DMS79 treated with DMSO at 0.1 percent for 48 hours (cell line): Measurements from ENCODE around the gene TNKS2.
"Not testable (repeated sequence)": the region's sequence is repeated elsewhere in the genome, so short reads cannot be mapped to it uniquely, and the experiment has no call there.

ENCODE experiments used
- DNase-seq: peaks from one replicate; lab custom pipeline; 2025; lab: John Stamatoyannopoulos, UW

TNKS2 gene

DNA sequence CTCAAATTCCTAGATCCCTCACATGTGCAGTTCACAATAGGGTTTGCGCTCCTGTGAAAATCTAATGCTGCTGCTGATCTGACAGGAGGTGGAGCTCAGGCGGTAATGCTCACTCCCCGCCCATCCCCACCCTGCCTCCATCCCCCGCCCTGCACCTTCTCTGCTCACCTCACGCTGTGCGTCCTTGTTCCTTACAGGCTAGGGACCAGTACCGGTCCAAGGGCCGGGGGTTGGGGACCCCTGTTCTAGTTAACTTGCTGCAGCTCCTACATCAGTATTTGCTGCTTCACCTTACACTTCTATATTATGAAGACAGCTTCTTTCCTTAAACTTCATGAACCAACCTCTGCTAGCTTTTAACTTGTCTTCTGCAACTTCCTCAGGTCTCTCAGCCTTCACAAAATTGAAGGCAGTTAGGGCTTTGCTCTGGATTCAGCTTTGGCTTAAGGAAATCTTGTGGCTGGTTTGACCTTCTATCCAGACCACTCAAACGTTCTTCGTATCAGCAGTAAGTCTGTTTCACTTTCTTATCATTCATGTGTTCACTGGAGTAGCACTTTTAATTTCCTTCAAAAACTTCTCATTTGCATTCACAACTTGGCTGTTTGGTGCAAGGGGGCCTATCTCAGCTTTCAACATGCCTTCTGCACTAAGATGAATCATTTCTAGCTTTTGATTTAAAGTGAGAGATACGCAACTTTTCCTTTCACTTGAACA is 1.7 kb upstream of the TNKS2 start:
- no peak for DNase-seq

DNA sequence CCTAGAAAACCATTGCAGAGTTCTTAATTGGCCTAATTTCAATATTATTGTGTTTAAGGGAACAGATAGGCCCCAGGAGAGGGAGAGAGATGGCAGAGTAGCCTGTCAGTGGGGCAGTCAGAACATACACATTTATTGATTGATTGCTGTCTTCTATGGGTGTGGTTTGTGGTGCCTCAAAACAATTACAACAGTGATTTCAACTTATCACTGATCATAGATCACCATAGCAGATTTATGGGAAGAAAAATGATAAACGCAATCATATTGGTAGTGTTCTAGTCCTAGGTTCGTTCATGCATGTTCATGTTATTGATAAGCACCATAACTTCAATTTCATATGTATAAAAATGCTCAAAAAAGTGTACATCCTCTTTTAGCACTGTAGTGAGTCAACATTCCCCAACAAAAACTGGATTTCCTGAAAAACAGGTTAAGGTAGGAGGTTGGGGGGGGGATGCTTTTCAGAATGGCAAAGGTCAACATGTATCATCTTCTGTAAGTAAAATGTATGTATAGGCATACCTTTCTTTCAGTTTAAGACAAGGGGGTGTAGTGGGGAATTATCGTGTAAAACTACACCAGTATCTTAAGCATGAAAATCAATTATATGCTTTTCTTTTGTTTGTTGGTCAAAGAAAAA is 1.1 kb upstream of the TNKS2 start:
- DNase-seq = no peak

DNA sequence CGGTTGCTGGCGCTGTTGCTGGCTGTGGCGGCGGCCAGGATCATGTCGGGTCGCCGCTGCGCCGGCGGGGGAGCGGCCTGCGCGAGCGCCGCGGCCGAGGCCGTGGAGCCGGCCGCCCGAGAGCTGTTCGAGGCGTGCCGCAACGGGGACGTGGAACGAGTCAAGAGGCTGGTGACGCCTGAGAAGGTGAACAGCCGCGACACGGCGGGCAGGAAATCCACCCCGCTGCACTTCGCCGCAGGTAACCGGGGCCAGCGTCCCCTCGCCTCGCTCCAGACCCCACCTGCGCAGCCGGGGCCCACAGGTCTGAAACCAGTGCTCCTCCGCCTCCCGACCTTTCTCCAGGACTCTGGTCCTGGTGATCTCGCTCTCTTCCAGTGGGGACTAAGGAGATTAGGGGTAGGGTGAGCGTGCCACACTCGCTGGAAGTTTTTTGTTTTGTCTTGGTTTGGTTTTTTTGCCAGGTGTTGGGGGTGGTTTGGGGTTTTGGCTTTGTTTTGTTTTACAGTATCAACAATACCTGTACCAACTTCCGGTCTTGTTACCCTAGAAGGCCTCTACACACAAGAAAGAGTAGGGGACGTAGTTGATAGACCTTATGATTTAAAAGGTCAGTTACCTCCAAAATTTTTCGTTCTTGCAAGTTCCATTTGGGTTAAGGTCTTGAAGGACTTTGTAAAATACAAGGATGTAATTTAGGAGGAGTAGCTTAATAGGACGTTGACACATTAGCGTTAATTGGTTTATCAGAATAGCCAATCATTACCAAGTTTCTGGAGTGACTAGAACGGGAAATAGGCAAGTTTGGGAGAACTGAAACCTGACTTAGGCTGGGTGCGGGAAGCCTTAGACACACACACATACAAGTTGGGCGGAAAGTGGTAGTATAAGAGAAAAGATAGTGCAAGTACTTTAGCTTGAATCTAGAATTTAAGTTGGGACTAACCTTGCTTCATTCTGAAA is 704 bp downstream of the TNKS2 start:
- peak; percentile 24 for DNase-seq

DNA sequence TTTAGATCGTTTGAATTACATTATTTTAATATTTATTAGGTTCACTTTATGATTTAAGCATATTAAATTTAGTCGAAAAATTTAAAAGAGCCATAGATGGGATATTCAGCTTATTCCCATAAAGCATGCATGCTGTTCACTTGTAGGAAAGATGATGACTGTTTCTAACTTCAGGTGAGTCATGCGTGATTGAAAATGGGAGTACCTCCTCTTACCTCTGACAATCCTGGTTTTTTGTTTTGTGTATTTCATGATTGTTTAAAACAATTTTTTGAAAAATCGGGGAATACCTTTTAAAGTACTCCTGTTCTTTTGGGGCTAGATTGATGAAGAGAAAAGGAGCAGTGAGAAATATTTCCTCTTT is 1.4 kb downstream of the TNKS2 start:
- DNase-seq = peak; percentile 8

DNA sequence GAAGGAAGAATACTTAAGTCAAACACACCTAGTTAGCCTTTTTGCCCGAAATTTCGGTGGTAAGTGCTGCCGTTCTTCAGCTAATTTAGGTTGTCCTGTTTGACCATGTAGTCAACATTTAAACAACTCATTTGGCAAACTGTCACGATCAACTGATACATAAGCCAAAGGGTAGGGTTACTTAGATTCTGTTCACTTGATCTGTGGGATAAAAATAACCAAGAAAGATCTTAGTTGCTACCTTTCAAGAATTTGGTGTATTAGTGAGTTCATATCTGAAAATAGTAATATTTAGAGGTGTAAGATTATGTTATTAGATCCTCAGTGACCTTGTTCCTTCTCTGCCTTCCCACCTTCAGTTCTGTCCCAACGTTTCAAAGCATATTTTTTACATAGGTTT is 2.0 kb downstream of the TNKS2 start:
- DNase-seq = no peak

DNA sequence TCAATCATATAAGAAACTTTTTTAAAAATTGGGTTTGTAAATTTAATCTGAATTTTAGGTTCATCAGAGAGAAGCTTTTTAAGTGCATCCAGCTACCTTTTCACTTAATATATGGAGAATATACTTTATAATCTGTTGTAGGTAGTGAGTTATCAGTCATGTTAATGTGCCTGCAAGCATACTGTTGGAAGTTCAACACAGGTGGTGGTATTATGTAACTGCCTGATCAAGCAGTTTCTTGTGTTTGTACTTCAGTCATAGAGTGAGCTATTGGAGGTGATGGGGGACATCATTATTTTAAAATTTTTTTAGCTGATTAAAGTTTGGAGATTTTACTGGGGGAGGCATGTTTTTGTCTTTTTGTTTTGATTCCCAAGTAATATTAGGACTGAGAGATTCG is 2.5 kb downstream of the TNKS2 start:
- no peak for DNase-seq

DNA sequence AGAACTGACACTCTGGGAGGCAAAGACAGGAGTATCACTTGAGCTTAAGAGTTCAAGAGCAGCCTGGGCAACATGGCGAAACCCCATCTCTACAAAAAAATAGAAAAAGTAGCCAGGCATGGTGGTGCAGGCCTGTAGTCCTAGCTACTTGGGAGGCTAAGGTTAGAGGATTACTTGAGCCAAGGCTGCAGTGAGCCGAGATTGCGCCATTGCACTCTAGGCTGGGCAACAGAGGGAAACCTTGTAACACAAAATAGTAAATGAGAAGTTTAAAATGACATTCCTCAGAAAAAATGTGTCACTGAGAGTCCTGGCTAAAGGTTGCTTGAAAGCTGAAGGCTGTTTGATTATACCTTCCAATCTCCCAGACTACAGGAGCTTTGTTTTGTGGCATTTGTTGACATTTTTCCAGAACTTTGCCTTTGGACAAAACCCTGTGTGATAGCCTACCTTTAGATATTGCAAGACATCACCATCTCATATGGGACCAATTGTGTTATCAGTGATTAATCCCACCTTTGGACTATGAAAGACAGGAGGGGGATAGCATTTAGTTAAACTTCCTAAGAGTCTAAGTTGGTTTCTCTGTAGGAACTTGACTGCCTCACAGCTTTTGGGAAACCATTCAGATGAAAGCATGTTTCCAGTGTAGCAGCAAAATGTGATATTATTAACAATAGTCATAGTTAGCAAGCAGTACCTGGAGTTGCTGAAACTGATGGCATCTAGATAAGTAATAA is 5.3 kb downstream of the TNKS2 start:
- no peak for DNase-seq

DNA sequence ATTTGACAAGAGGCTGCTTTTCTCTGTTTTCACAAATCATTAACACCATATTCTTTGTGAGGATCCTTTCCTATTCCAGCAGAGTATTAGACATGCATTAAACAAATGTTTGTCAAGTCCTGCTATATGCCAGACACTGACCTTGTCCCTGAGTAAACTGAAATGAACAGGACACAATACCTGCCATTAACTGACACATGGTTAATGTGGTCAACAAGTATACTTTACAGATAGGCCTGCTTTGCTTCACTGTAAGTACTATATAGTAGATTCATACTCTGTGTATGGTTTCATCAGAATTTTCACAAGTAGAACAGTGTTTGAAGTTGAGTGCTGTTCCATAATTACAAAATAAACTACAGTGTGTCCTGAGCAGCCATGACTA is 5.9 kb downstream of the TNKS2 start:
- no peak for DNase-seq

DNA sequence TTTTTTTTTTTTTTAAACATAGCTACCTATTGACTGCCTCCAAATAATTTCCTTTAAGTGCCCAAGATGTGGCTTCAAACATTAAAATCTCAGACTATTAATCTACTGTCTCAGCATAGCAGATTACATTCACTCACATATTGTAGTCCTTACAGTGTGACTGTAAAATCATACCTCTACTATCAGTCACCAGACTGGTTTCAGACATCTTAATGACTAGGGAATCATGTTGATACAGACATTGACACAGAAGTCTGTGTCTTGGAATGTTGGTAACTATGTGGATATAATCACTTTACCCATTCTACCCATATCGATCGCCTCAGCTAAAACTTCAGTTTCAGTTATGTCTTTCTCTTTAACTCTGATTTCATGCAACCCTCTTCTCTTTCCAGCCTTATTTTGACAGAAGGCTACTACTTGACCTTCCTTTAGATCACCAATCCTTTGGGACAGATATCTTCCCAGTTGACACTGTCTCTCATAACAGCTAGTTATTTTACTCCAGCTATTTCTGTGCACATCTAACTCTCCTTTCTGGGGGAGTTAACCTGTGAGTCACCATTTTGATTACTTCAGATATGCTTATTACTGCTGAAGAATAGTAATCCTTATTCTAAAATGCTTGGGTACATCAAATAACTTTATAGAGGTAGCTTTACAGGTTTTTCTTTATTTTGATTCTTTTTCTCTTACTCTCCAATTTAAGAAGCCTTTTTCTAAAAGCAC is 7.0 kb downstream of the TNKS2 start:
- DNase-seq = no peak

DNA sequence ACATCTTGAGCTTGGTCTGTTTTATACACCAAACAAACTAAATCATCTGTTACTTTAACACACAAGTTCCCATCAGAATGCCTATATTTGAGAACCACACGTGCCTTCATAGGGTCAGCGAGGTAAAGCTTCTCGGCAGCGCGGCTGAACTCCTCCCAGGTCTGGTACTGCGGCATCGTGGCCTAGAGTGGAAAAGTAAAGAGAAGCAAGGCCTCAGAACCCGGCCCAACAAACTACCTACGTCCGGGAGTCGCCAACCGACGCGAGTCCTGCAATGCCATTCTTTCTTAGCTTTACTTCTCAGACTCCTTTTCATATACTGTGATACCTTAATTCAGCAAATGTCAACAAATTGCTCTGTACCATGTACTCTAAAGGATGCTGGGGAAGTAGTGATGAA is 9.0 kb downstream of the TNKS2 start:
- not testable (repeated sequence) for DNase-seq

DNA sequence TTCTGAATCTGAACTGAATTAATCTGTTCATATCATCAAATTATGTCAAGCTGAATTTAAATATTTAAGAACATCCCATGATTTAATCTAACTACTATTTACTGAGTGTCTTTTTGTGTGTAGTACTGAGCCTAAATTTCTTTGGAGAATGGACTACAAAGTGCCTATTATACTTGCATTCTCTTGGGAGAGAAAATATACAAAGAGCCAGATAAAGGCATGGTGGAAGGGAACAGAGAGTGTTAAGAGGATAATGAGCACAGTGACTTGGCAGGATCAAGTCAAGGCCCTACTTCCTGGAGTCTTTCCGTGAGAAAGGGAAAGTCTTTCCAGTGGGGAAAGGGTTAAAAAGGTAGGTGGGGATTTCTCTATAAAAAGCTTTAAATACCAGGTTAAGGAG is 15.0 kb downstream of the TNKS2 start:
- no peak for DNase-seq

DNA sequence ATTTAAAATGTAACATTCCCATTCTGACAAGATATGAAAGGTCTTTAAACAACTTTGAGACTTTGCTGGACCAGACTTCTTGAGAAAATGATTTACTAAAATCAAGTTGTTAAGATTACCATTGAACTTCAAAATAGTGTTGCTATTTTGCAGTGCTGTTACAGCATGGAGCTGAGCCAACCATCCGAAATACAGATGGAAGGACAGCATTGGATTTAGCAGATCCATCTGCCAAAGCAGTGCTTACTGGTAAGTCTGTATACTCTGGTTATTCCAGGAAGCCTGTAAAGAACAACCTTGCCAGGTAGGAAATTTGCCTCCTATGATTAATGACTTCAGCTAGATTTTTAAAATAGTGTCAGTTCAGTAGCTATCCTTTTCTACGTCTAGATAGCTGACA is 18.8 kb downstream of the TNKS2 start:
- DNase-seq = no peak

DNA sequence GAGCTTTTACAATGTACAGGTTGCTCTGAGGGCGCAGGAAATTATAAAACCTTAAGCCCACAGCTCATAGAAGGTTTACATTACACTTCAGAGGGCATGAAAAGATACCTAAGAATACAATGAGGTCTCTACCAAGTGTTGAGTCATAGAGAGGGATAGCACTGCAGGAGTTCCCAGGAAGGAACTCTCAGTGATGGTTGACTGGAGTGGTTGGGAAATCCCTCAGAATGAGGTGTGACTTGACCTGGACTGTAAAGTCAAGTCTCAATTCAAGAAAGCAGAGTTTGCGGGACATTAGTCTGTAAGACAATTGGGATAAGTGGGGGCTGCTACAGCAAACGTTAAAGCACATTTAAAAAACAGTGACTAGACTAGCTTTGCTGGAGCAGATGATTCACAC is 21.9 kb downstream of the TNKS2 start:
- DNase-seq = no peak

DNA sequence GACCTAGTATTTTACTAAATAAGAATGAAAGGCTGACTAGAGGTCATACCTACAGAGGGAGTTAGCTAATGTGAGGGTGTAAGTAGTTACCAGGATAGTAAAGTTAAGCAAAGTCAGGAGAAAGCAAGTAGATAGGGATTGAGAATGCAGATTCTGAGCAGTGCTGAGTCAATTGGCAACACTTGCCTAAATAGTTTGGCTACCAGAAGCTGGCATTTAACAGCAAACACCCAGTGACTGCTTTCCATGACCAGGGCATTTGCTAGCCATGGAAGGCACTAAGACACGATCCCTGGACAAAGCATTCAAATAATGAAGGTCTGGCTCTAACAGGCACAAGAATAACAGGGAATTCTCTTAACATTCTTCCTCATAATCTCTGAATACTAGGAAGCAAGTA is 25.9 kb downstream of the TNKS2 start:
- no peak for DNase-seq

DNA sequence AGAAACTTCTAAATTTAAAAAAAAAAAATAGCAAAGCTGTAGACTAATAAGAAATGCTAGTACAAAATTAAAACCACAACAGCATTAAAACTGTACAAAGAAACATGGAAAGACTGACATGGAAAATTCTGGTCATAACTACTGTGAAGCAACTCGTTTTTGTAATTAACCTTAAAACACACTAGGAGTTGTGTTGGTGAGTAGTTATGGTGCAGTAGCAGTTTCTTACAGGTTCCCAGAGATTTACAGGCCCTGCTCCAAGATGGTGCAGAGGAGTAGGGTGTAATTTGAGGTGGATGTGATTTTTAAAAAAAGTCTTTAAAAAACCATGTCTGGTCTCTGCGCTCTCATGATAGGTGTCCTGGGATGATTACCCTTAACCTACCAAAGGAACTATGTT is 31.0 kb downstream of the TNKS2 start:
- no peak for DNase-seq

DNA sequence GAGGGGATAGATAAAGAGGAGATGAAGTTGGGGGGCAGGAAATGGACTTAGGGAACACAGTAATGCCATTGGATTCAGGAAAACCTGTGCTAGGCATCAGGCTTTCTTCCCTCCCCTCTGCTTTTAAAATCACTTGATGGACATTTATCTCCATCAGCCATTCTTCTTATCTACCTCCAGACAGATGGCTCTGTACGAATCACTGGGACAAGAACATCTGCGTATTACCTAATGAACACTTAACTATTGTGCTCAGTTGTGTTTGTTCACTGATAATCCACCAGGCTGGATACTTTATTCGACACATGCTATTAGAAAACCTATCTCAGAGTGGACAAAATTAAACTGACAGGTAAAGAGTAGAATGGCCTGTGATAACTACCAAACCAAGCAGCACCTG is 40.0 kb downstream of the TNKS2 start:
- DNase-seq = no peak

DNA sequence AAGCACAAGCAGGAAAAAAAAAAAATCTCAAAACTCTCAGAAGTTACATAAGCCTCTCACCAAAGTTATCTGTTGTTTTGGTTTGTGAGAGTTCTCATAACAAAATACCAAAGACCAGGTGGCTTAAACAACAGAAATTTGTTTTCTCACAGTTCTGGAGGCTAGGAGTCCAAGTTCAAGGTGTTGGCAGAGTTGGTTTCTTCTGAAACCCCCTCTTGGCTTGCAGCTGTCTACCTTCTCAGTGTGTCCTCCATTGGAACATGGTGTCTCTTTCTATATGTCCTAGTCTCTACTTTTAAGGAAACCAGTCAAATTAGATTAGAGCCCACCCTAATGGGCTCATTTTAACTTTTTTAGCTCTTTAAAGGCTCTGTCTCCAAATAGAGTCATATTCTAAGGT is 44.9 kb downstream of the TNKS2 start:
- DNase-seq = no peak

DNA sequence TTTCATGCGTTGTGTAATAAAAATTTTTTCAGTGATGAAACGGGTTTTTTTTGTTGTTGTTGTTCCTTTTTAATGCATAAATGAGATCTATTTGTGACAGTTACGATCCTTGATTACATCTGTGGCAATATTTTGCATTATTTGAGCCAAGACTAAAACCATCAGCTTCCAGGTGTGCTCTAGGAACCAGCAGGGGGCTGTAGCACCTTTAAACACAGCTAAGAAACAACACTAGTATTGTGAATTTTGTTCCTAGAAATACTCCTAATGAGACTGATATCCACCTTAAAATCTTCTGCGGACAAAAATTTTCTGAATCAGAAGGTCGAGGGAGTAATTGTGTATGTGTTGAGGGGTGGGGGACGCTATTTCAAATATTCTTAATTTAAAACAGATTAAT is 58.4 kb downstream of the TNKS2 start:
- DNase-seq = no peak

DNA sequence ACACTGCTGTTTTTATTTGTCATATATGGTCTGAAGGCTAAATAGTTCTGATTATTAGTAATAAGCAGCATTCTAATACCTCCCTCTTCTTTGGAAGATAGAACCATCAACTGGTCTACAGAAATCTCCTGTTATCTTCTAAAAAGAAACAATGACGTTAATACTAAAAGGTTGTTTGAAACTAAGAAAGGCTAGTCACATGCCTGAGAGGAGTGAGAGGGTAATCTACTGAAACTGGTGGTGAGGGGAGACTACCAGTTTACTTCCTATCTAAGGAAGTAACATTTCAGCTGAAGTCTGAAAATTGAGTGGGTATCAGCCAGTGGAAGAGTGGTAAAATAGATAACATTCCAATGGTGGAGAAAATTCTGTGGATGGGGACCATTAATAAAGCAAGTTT is 62.7 kb downstream of the TNKS2 start:
- no peak for DNase-seq

DNA sequence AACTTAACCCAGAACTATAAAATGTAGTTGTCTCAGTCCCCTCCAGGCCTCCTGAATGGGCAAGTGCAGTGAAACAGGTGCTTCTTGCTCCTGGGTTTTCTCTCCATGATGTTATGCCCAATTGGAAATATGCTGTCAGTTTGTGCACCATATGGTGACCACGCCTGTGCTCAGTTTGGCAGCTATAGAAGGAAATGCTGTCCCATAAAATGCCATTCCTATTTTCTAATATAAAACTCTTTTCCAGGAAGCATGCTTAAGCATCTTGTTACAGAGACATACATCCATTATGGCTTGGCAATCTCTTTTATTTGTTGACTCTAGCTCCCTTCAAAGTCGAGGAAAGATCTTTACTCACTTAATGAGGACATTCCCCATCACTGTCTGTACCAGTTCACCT is 65.9 kb downstream of the TNKS2 start:
- DNase-seq = no peak

DNA sequence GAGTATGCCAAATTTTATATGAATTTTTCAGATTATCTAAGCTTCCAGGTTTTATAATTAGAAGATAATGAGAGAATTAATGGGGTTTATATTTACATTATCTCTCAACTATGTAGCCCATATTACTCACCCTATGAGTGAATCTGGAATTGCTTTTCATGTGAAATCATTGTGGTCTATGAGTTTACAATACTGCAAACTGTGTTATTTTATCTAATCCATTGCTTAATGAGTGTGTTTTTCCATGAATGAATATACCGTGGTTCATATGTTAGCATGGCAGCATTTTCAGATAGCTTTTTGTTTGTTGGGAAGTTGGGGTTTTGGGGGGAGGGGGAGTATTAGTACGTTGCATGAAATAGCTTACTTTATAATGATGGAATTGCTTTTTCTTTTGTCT is 66.5 kb downstream of the TNKS2 start:
- no peak for DNase-seq
